H9 (cell line): Measurements from ENCODE around the gene ACSBG1. TPM values are rescaled to one million over a fixed set of nuclear protein-coding genes. Genes with fewer than 3 reads are reported as not detected.

ENCODE experiments used
- DNase-seq: peaks from one replicate; pipeline ENCODE4 v3.0.0-alpha.2; 2017
- H2AFZ ChIP-seq: one replicate; pipeline ENCODE4 v1.6.1; 2013; ENCODE audit warnings: mild to moderate bottlenecking, low read length, control low read depth, moderate library complexity
- H2AK5ac ChIP-seq: 2 replicates; pipeline ENCODE4 v1.6.1; 2013; ENCODE audit warnings: low read length, control low read depth, mixed read lengths; ENCODE audit not compliant: insufficient read length
- H2BK120ac ChIP-seq: one replicate; pipeline ENCODE4 v1.6.1; 2013; ENCODE audit warnings: low read depth, mild to moderate bottlenecking, low read length, control low read depth, inconsistent platforms; ENCODE audit not compliant: poor library complexity, severe bottlenecking
- H2BK12ac ChIP-seq: 2 replicates; pipeline ENCODE4 v1.6.1; 2013; ENCODE audit warnings: low read length, control low read depth, mixed read lengths, low read depth; ENCODE audit not compliant: insufficient read length
- H2BK15ac ChIP-seq: 2 replicates; pipeline ENCODE4 v1.6.1; 2013; ENCODE audit warnings: low read depth, low read length, control low read depth
- H2BK20ac ChIP-seq: one replicate; pipeline ENCODE4 v1.6.1; 2013; ENCODE audit warnings: low read depth, mild to moderate bottlenecking, low read length, control low read depth, inconsistent platforms; ENCODE audit not compliant: poor library complexity, severe bottlenecking
- H2BK5ac ChIP-seq: 2 replicates; pipeline ENCODE4 v1.6.1; 2013; ENCODE audit warnings: low read length, control low read depth, mixed read lengths; ENCODE audit not compliant: insufficient read length
- H3K14ac ChIP-seq: 2 replicates; pipeline ENCODE4 v1.6.1; 2013; ENCODE audit warnings: low read length, control low read depth; ENCODE audit not compliant: insufficient read depth
- H3K18ac ChIP-seq: 2 replicates; pipeline ENCODE4 v1.6.1; 2013; ENCODE audit warnings: low read depth, mild to moderate bottlenecking, mixed read lengths, low read length, control low read depth; ENCODE audit not compliant: insufficient read length
- H3K23ac ChIP-seq: 2 replicates; pipeline ENCODE4 v1.6.1; 2013; ENCODE audit warnings: low read length, control low read depth, mixed read lengths, low read depth; ENCODE audit not compliant: insufficient read length
- H3K23me2 ChIP-seq: 2 replicates; pipeline ENCODE4 v1.6.1; 2013; ENCODE audit warnings: low read depth, mild to moderate bottlenecking, mixed read lengths, low read length, control low read depth; ENCODE audit not compliant: insufficient read length, poor library complexity, severe bottlenecking
- H3K27ac ChIP-seq: 2 replicates; pipeline ENCODE4 v1.5.1; 2013; ENCODE audit warnings: low read length, control low read depth, mixed read lengths, low read depth; ENCODE audit not compliant: insufficient read length
- H3K27me3 ChIP-seq: 2 replicates; pipeline ENCODE4 v1.6.1; 2013; ENCODE audit warnings: low read length, control low read depth, inconsistent platforms; ENCODE audit not compliant: insufficient read depth
- H3K4ac ChIP-seq: 2 replicates; pipeline ENCODE4 v1.6.1; 2013; ENCODE audit warnings: low read depth, mild to moderate bottlenecking, control low read depth, inconsistent platforms, low read length, moderate library complexity
- H3K4me1 ChIP-seq: 2 replicates; pipeline ENCODE4 v1.6.1; 2013; ENCODE audit warnings: low read length, control low read depth, inconsistent platforms; ENCODE audit not compliant: insufficient read depth
- H3K4me2 ChIP-seq: 2 replicates; pipeline ENCODE4 v1.6.1; 2013; ENCODE audit warnings: low read length, control low read depth, mixed read lengths; ENCODE audit not compliant: insufficient read length, insufficient read depth
- H3K56ac ChIP-seq: 2 replicates; pipeline ENCODE4 v1.6.1; 2013; ENCODE audit warnings: low read depth, mild to moderate bottlenecking, mixed read lengths, low read length, control low read depth; ENCODE audit not compliant: insufficient read length
- H3K79me1 ChIP-seq: 2 replicates; pipeline ENCODE4 v1.6.1; 2013; ENCODE audit warnings: low read depth, mild to moderate bottlenecking, moderate library complexity, low read length, control low read depth, inconsistent platforms; ENCODE audit not compliant: insufficient read depth, poor library complexity, severe bottlenecking
- H3K79me2 ChIP-seq: 2 replicates; pipeline ENCODE4 v1.6.1; 2013; ENCODE audit warnings: low read length, control low read depth, inconsistent platforms; ENCODE audit not compliant: insufficient read depth
- H3K9ac ChIP-seq: 2 replicates; pipeline ENCODE4 v1.6.1; 2013; ENCODE audit warnings: low read length, control low read depth, mixed read lengths; ENCODE audit not compliant: insufficient read length; ENCODE audit errors: extremely low read depth
- H3K9me3 ChIP-seq: one replicate; pipeline ENCODE4 v1.6.1; 2013; ENCODE audit warnings: low read depth, low read length, inconsistent platforms; ENCODE audit not compliant: control insufficient read depth
- H3T11ph ChIP-seq: one replicate; pipeline ENCODE4 v1.6.1; 2013; ENCODE audit warnings: mild to moderate bottlenecking, low read length, control low read depth, inconsistent platforms
- H4K20me1 ChIP-seq: one replicate; pipeline ENCODE4 v1.6.1; 2013; ENCODE audit not compliant: control insufficient read depth, insufficient read length, insufficient read depth
- H4K5ac ChIP-seq: 2 replicates; pipeline ENCODE4 v1.6.1; 2013; ENCODE audit warnings: low read depth, mild to moderate bottlenecking, mixed read lengths, low read length, control low read depth; ENCODE audit not compliant: insufficient read length
- H4K8ac ChIP-seq: replicated peaks from 2 replicates; pipeline ENCODE4 v1.6.1; 2013; ENCODE audit warnings: low read length, control low read depth, mixed read lengths, low read depth; ENCODE audit not compliant: insufficient read length
- H4K91ac ChIP-seq: 2 replicates; pipeline ENCODE4 v1.6.1; 2013; ENCODE audit warnings: low read depth, mild to moderate bottlenecking, moderate library complexity, mixed read lengths, low read length, control low read depth; ENCODE audit not compliant: insufficient read length
- H3K27ac Mint-ChIP-seq, 3 experiments: 2 replicates in 2 of 3; 3 replicates in 1 of 3; pipeline ENCODE4 v1.8.0; 2020 to 2021; ENCODE audit warnings: mixed read lengths in 3 of 3, mild to moderate bottlenecking in 1 of 3, moderate library complexity in 1 of 3
- H3K27me3 Mint-ChIP-seq: 2 replicates; pipeline ENCODE4 v1.8.0; 2021; ENCODE audit warnings: low read depth, mild to moderate bottlenecking, moderate library complexity, mixed read lengths
- H3K36me3 Mint-ChIP-seq, 3 experiments: 2 replicates in 2 of 3; 3 replicates in 1 of 3; pipeline ENCODE4 v1.8.0; 2020 to 2021; ENCODE audit warnings: low read depth in 3 of 3, mixed read lengths in 3 of 3; ENCODE audit not compliant: insufficient read depth in 1 of 3
- H3K4me1 Mint-ChIP-seq, 2 experiments: 2 replicates each; pipeline ENCODE4 v1.8.0; 2020; ENCODE audit warnings: mixed read lengths in 2 of 2
- H3K4me3 Mint-ChIP-seq, 2 experiments: 2 replicates in 1 of 2; 3 replicates in 1 of 2; pipeline ENCODE4 v1.8.0; 2020 to 2021; ENCODE audit warnings: mild to moderate bottlenecking in 2 of 2, mixed read lengths in 2 of 2, moderate library complexity in 1 of 2
- H3K9me3 Mint-ChIP-seq, 2 experiments: 2 replicates in 1 of 2; 3 replicates in 1 of 2; pipeline ENCODE4 v1.8.0; 2020; ENCODE audit warnings: mild to moderate bottlenecking in 2 of 2, mixed read lengths in 2 of 2, moderate library complexity in 1 of 2
- CTCF ChIP-seq: fragments of 200-600 bp; sonication (generic); conservative IDR thresholded peaks from 3 replicates; pipeline ENCODE4 v1.8.0; 2021; ENCODE audit warnings: antibody characterized with exemption, mild to moderate bottlenecking
- WGBS: extraction: QIAGEN DNeasy Blood & Tissue Kit; methylation state at CpG from one replicate; pipeline ENCODE4 v1.1.7; 2013; ENCODE audit warnings: missing lambda C conversion rate, low lambda C conversion rate, mixed read lengths; ENCODE audit not compliant: insufficient read length; ENCODE audit errors: extremely low coverage; 5-methylcytosine and 5-hydroxymethylcytosine counted together
- total RNA-seq: library from RNA; stranded (reverse); gene quantifications from 2 replicates; pipeline ENCODE4 v1.2.1, GENCODE V29; 2021

Gene ACSBG1
- total RNA-seq, 1 experiment from 2014 or later: 2.2 TPM

GRCh38 chr15:78205337-78205736 lies 29.0 kb downstream of the ACSBG1 start:
- Histone ChIP-seq H2BK20ac (no peak overlapping the region), H3K23ac (no peak overlapping the region), H3K4me1 (no peaks in the 10 kb centered on the region), H4K8ac (no peak overlapping the region), H2AK5ac (no peak overlapping the region), H3T11ph (no peak overlapping the region), H4K5ac (no peak overlapping the region), H3K27ac (no peak overlapping the region), H3K4ac (no peak overlapping the region), H3K9me3 (no peaks in the 10 kb centered on the region), H2BK15ac (no peak overlapping the region), H3K18ac (no peak overlapping the region), H3K4me2 (no peak overlapping the region), H3K56ac (no peak overlapping the region), H2BK12ac (no peak overlapping the region), H3K79me1 (no peaks in the 10 kb centered on the region), H3K79me2 (no peaks in the 10 kb centered on the region), H4K20me1 (no peaks in the 10 kb centered on the region), H3K23me2 (no peaks in the 10 kb centered on the region), H2BK5ac (no peak overlapping the region), H3K27me3 (no peaks in the 10 kb centered on the region), H3K9ac (no peak overlapping the region), H2BK120ac (no peak overlapping the region), H2AFZ (no peak overlapping the region), H4K91ac (no peak overlapping the region), H3K14ac (no peak overlapping the region; the same call in 1 of the 2 replicates)
- H3K9me3 Mint-ChIP-seq: no peaks in the 10 kb centered on the region
- WGBS: no CpG with 5 or more reads among the region's 1 CpG
- H3K27ac Mint-ChIP-seq: no peak overlapping the region; a peak in 1 of 7 replicates
- H3K27me3 Mint-ChIP-seq: peaks cover 2% of the 10 kb centered on the region
- no peak overlapping the region for H3K4me3 Mint-ChIP-seq
- no peaks in the 10 kb centered on the region for H3K36me3 Mint-ChIP-seq
- no peak for TF ChIP-seq CTCF
- peaks cover 6 to 7% of the 10 kb centered on the region in 2 experiments; a peak in 3 of 4 replicates for H3K4me1 Mint-ChIP-seq
- DNase-seq: no peak
